Measurements from ENCODE around the gene ADH1C.
"Not testable (repeated sequence)": the region's sequence is repeated elsewhere in the genome, so short reads cannot be mapped to it uniquely, and the experiment has no call there.

ADH1C gene

GRCh38 chr4:99324361-99324760, 28.2 kb downstream of the ADH1C start:
- POLR2A ChIA-PET (ENCODE audit: low non-redundant PET): no interaction called here
- no peak overlapping the region for H3K27ac ChIP-seq
- CTCF ChIA-PET: no interaction called here
- no peak for TF ChIP-seq CTCF (conservative IDR thresholded peaks at IDR 0.05; ENCODE audit: low read depth)
- no peak for DNase-seq (ENCODE audit: low spot score)

GRCh38 chr4:99323756-99324155, 28.8 kb downstream of the ADH1C start:
- CTCF ChIA-PET: no interaction called here

GRCh38 chr4:99321241-99322191, 31.0 kb downstream of the ADH1C start, which contains the start of gene ADH1B:
TSS of gene ADH1B (minus strand) at chr4:99321401. CDS start at chr4:99321331, 70 bp downstream.
- no peak for TF ChIP-seq CTCF (conservative IDR thresholded peaks at IDR 0.05; ENCODE audit: low read depth)
- DNase-seq (ENCODE audit: low spot score): no peak
- H3K27ac ChIP-seq: no peak within 1 kb of the TSS
- CTCF ChIA-PET: no interaction called here
- POLR2A ChIA-PET (ENCODE audit: low non-redundant PET): no interaction called here

More at GRCh38 chr4:99323756-99324155, 28.8 kb downstream of the ADH1C start:
- DNase-seq (ENCODE audit: low spot score): no peak
- POLR2A ChIA-PET (ENCODE audit: low non-redundant PET): no interaction called here
- H3K27ac ChIP-seq: no peak overlapping the region
- no peak for TF ChIP-seq CTCF (conservative IDR thresholded peaks at IDR 0.05; ENCODE audit: low read depth)

GRCh38 chr4:99317811-99318210, 34.7 kb downstream of the ADH1C start:
- POLR2A ChIA-PET (ENCODE audit: low non-redundant PET); DNase-seq (ENCODE audit: low spot score); H3K27ac ChIP-seq; CTCF ChIA-PET: not testable (repeated sequence)

GRCh38 chr4:99317354-99317753, 35.2 kb downstream of the ADH1C start:
- no peak for DNase-seq (ENCODE audit: low spot score)
- ChIA-PET POLR2A (ENCODE audit: low non-redundant PET) (no interaction called here), CTCF (no interaction called here)
- H3K27ac ChIP-seq: no peak overlapping the region
- no peak for TF ChIP-seq CTCF (conservative IDR thresholded peaks at IDR 0.05; ENCODE audit: low read depth)

GRCh38 chr4:99315839-99316238, 36.7 kb downstream of the ADH1C start:
- CTCF ChIA-PET: no interaction called here
- no peak overlapping the region for H3K27ac ChIP-seq
- DNase-seq (ENCODE audit: low spot score): no peak
- no peak for TF ChIP-seq CTCF (conservative IDR thresholded peaks at IDR 0.05; ENCODE audit: low read depth)
- POLR2A ChIA-PET (ENCODE audit: low non-redundant PET): no interaction called here

GRCh38 chr4:99314211-99314610, 38.3 kb downstream of the ADH1C start:
- CTCF ChIA-PET: no interaction called here
- H3K27ac ChIP-seq: no peak overlapping the region
- DNase-seq (ENCODE audit: low spot score): no peak
- POLR2A ChIA-PET (ENCODE audit: low non-redundant PET): no interaction called here
- no peak for TF ChIP-seq CTCF (conservative IDR thresholded peaks at IDR 0.05; ENCODE audit: low read depth)

All from RWPE1 (cell line).